Measurements from ENCODE around the gene LRRC38.

- TF ChIP-seq EP300 (IDR thresholded peaks at IDR 0.05), result no peak
- no peak for TF ChIP-seq CTCF (IDR thresholded peaks at IDR 0.05)
- TF ChIP-seq POLR2A (IDR thresholded peaks at IDR 0.05), result no peak
Measured at GRCh38 chr1:13516606-13517005, 2.8 kb upstream of the LRRC38 start.
